ENCODE measurements around the gene FOXL2NB. TPM values are rescaled to one million over a fixed set of nuclear protein-coding genes. Genes with fewer than 3 reads are reported as not detected.

The FOXL2NB gene
- total RNA-seq, 1 donor from 2014 or later = 3.5 TPM

DNA sequence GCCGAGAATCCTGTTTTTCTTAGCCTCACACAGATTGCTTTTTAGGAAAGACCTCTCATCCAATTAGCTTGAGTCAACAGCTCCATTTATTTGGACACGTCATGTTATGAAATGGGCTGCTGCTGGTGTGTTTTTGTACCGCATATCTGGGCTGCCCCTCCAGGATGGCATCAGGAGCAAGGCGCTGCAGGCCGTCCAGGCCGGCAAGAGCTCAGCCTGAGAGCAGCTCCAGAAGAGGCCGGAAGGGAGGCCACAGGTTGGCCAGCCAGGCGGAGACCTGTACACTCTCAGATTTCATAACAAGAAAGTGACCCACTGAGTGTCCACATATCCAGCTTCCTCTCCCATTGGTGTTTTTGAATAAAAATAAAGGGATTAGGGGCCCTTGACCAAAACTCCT is 28.3 kb downstream of the FOXL2NB start:
- TF ChIP-seq, protein P1, sequence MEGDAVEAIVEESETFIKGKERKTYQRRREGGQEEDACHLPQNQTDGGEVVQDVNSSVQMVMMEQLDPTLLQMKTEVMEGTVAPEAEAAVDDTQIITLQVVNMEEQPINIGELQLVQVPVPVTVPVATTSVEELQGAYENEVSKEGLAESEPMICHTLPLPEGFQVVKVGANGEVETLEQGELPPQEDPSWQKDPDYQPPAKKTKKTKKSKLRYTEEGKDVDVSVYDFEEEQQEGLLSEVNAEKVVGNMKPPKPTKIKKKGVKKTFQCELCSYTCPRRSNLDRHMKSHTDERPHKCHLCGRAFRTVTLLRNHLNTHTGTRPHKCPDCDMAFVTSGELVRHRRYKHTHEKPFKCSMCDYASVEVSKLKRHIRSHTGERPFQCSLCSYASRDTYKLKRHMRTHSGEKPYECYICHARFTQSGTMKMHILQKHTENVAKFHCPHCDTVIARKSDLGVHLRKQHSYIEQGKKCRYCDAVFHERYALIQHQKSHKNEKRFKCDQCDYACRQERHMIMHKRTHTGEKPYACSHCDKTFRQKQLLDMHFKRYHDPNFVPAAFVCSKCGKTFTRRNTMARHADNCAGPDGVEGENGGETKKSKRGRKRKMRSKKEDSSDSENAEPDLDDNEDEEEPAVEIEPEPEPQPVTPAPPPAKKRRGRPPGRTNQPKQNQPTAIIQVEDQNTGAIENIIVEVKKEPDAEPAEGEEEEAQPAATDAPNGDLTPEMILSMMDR (conservative IDR thresholded peaks at IDR 0.05; ENCODE audit: low read depth, low read length) = no peak
- no peak for DNase-seq (ENCODE audit: low read depth)
- no peak overlapping the region for H3K4me3 ChIP-seq (ENCODE audit: low read depth, low read length)

DNA sequence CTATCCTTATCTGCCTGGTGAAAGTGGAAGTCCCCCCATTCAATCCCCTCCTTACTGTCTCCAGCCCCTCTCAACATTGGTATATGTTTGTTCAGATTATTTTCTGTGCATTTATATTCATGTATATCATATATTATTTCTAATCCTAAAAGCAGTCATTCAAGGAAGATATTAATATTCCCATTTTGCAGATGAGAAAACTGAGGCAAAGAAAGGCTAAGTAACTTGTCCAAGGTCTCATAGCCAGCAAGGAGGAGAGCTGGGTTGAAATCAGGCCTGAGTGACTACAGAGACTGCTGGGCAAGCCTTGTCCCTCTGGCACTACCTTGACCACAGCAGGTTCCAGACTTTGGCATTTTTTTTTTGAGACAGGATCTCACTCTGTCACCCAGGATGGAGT is 29.0 kb downstream of the FOXL2NB start:
- TF ChIP-seq, protein P1 (conservative IDR thresholded peaks at IDR 0.05; ENCODE audit: low read depth, low read length) = no peak
- H3K4me3 ChIP-seq (ENCODE audit: low read depth, low read length) = no peak overlapping the region
- DNase-seq (ENCODE audit: low read depth) = no peak

DNA sequence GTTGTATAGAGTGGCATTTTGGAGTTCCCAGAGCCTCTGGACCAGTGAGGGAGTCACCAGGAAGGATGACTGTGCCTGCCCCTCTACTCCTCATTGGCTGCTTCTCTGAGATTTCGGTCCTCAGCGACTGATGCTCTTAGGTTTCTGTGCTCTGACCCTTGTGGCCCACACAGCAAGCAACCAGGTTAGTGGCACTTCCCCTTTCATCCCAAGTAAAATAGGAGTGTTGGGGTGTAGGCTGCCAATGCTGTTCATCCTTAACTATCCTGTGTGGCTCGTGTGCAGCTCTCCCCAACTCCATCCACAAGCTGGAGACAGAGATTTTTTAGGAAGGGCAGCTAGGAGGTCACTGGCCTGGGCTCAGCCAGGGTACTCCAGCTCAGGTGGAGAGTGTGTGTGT is 37.8 kb downstream of the FOXL2NB start:
- TF ChIP-seq, protein P1 (conservative IDR thresholded peaks at IDR 0.05; ENCODE audit: low read depth, low read length) = no peak

DNA sequence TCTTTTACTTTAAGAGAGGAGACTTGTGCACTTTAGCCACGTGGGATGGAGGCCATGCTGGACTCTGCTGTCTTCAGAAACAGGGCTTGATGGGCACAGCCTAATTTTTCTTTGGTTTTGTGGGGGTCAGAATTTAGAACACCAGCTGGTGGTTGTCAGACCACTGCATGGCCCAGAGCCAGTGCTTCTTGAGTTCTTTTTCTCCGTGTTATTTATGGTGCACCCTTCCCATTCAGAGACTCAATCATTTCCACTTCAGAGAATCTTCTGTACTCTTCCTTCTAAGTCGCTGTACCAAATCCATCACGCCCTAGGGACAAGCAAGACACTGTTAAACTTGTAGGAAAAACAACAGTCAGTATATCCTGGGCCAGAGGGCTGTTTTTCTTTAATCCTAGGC is 38.9 kb downstream of the FOXL2NB start:
- TF ChIP-seq, protein P1 (conservative IDR thresholded peaks at IDR 0.05; ENCODE audit: low read depth, low read length) = no peak
- H3K4me3 ChIP-seq (ENCODE audit: low read depth, low read length) = no peak overlapping the region

More for the DNA sequence above, 37.8 kb downstream of the FOXL2NB start:
- H3K4me3 ChIP-seq (ENCODE audit: low read depth, low read length) = no peak overlapping the region
- DNase-seq (ENCODE audit: low read depth) = no peak

DNA sequence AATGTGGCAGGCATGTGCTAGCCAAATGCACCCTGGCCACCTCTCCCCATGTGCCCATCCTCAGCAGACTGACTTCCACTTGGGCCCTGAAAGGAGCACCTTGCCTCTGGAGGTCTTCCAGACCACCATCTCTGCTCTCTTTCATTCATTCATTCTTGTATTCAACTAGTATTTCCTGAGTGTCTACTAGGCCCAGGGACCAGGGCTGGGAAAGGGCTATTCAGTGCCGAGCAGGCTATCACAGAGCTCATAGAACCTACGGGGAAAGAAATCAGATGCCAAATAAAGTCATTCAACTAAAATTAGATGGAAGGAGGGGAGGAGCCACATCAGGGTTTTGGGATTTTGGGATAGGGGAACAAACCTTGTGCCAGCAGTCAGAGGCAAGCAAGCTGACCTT is 40.2 kb downstream of the FOXL2NB start:
- no peak for DNase-seq (ENCODE audit: low read depth)
- TF ChIP-seq, protein P1 (conservative IDR thresholded peaks at IDR 0.05; ENCODE audit: low read depth, low read length) = no peak
- no peak overlapping the region for H3K4me3 ChIP-seq (ENCODE audit: low read depth, low read length)

More for the DNA sequence above, 38.9 kb downstream of the FOXL2NB start:
- DNase-seq (ENCODE audit: low read depth) = no peak

DNA sequence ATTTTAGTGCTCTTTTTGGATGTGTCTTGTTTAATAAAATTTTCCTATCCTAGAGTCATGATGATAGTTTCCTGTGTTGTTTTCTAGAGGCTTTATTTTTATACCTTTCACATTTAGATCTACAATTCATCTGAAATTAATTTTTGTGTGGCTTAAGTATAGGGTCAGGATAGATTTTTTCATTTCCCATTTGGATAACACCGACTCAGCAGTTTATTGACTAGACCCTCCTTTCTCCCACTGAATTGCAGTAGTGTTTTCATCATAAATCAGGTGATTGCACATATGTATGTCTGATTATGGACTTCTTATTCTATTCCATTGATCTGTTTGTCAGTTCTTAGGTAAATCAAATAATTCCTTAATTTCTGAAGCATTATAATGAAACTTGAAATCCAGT is 48.7 kb downstream of the FOXL2NB start:
- TF ChIP-seq, protein P1 (conservative IDR thresholded peaks at IDR 0.05; ENCODE audit: low read depth, low read length) = no peak
- no peak for DNase-seq (ENCODE audit: low read depth)
- no peak overlapping the region for H3K4me3 ChIP-seq (ENCODE audit: low read depth, low read length)

Other genes with a start within 250 kb of the FOXL2NB start
- gene PIK3CB, start 112.3 kb upstream of the FOXL2NB start, total RNA-seq = 8.8 and 9.1 TPM in 2 replicates
- gene FOXL2, start 80 bp upstream of the FOXL2NB start, total RNA-seq = 1.5 and 2.0 TPM in 2 replicates
- gene PRR23A, start 59.1 kb downstream of the FOXL2NB start, total RNA-seq = not detected in 2 replicates
- gene PRR23B, start 73.7 kb downstream of the FOXL2NB start, total RNA-seq = not detected in 2 replicates
- gene PRR23C, start 97.7 kb downstream of the FOXL2NB start, total RNA-seq = not detected in 2 replicates

Data from epithelial cell of proximal tubule (primary cell).